ENCODE measurements around the gene TCAF1.

- no peak for TF ChIP-seq CTCF (IDR thresholded peaks at IDR 0.05; ENCODE audit: insufficient read depth, low read length)
- TF ChIP-seq REST (IDR thresholded peaks at IDR 0.05; ENCODE audit: insufficient replicate concordance, low read depth), result no peak
These were observed 12.9 kb downstream of the TCAF1 start for GRCh38 chr7:143889068-143889467.
